K562 (cell line): ENCODE results near the gene MKLN1. TPM values are rescaled to one million over a fixed set of nuclear protein-coding genes. Genes with fewer than 3 reads are reported as not detected.
A peak's percentile ranks its signal among the peaks of the same experiment; 100 is the strongest.

ENCODE experiments used
- ARID4B ChIP-seq: sonication (generic); formaldehyde crosslinking; IDR thresholded peaks from 2 replicates; pipeline ENCODE4 v1.8.0; 2022; ENCODE audit warnings: mild to moderate bottlenecking, missing genetic modification reagents
- IRF2 ChIP-seq: sonication (generic); formaldehyde crosslinking; IDR thresholded peaks from 2 replicates; pipeline ENCODE4 v1.8.1; 2022; ENCODE audit warnings: mild to moderate bottlenecking, missing genetic modification reagents
- MCM2 ChIP-seq: fragments of 450-650 bp; IDR thresholded peaks from 2 replicates; pipeline ENCODE4 v1.6.1; 2017; ENCODE audit warnings: low read depth, mild to moderate bottlenecking
- NFIC ChIP-seq: fragments of 450-650 bp; IDR thresholded peaks from 2 replicates; pipeline ENCODE4 v1.6.1; 2017; ENCODE audit warnings: mild to moderate bottlenecking, inconsistent platforms
- SIN3B ChIP-seq: fragments of 450-650 bp; IDR thresholded peaks from 2 replicates; pipeline ENCODE4 v1.6.1; 2017; ENCODE audit warnings: low read depth, mild to moderate bottlenecking, moderate library complexity
- THAP12 ChIP-seq: fragments of 250-450 bp; sonication (Bioruptor Pico); IDR thresholded peaks from 2 replicates; pipeline ENCODE4 v1.9.0; 2021; ENCODE audit warnings: mild to moderate bottlenecking, inconsistent platforms
- ZFP91 ChIP-seq: sonication (generic); formaldehyde crosslinking; IDR thresholded peaks from 2 replicates; pipeline ENCODE4 v1.8.0; 2022; ENCODE audit warnings: mild to moderate bottlenecking, missing genetic modification reagents
- ZHX1 ChIP-seq: fragments of 150-350 bp; conservative IDR thresholded peaks from 2 replicates; pipeline ENCODE4 v1.6.1; 2014; ENCODE audit warnings: low read length
- polyA plus RNA-seq, 8 experiments: library from polyadenylated mRNA; depleted of rRNA in 4 of 8; stranded (reverse) in 5 of 8; unstranded in 3 of 8; fragments of >200 nt; fragmentation: Nextera tagmentation in 2 of 8; fragmentation: Illumina TruSeq in 1 of 8; extraction: Ambion mirVana in 2 of 8; extraction: Trizol in 1 of 8; gene quantifications; 2 replicates each; pipeline versions ENCODE4 v1.2.1 to v1.2.3, GENCODE V29; 2011 to 2014; ENCODE audit warnings: inconsistent platforms in 1 of 8, missing spikeins in 1 of 8
- total RNA-seq, 7 experiments: library from RNA; depleted of rRNA in 6 of 7; stranded (reverse); fragments of >200 nt in 6 of 7; fragmentation: Illumina TruSeq in 2 of 7; extraction: Trizol in 2 of 7; gene quantifications; 2 replicates each; pipeline versions ENCODE4 v1.2.1 to v1.2.3, GENCODE V29; 2011 to 2021; ENCODE audit warnings: low replicate concordance in 1 of 7

MKLN1 gene
- total and polyA plus RNA-seq, 9 of the 15 experiments (the other 6 are each of a cell fraction or from before 2014, with no cell fraction given), result 18.6 to 80.4 (median 56.0) TPM

GRCh38 chr7:131327049-131327625, 539 bp upstream of the MKLN1 start (continued):
- no peak for TF ChIP-seq THAP12 (CRISPR knock-in tag)
- no peak for TF ChIP-seq NFIC
- TF ChIP-seq ARID4B (CRISPR knock-in tag), result peak; percentile 60; the same call in 1 of the 2 replicates
- 0 out of 2 replicates have a peak, but pooled peaks have one; percentile 27 for TF ChIP-seq SIN3B
- TF ChIP-seq MCM2, result no peak
- TF ChIP-seq ZFP91 (CRISPR knock-in tag), result no peak
- TF ChIP-seq ZHX1, result no peak
- TF ChIP-seq IRF2 (CRISPR knock-in tag), result no peak
